GM04503 (cell line): ENCODE measurements around the gene KRT85.

ENCODE experiments used
- DNase-seq: peaks from one replicate; pipeline ENCODE4 v3.0.0-alpha.2; 2012; ENCODE audit warnings: low read depth

The KRT85 gene

DNA sequence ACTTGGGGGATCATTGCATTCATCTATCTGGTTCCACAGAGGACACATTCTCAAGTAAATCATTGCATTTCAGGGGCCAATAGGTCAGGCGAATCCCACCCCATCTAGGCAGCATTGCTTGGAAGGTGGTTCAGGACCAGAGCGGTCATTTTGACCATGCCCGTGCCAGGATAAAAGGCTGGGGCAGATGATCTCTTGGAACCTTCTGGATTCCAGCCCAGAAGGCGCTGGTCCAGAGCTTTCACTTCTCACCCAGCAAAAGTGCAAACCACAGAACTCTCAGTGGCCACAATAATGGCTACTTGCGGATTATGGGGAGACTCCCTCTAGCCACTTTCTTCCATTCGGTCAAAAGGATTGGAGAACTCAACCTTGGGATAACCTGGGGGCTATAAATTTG lies 595 bp upstream of the KRT85 start:
- no peak for DNase-seq

GRCh38 chr12:52364901-52365489 lies 2.3 kb downstream of the KRT85 start:
- no peak for DNase-seq

GRCh38 chr12:52364061-52364460 lies 3.2 kb downstream of the KRT85 start:
- no peak for DNase-seq

DNA sequence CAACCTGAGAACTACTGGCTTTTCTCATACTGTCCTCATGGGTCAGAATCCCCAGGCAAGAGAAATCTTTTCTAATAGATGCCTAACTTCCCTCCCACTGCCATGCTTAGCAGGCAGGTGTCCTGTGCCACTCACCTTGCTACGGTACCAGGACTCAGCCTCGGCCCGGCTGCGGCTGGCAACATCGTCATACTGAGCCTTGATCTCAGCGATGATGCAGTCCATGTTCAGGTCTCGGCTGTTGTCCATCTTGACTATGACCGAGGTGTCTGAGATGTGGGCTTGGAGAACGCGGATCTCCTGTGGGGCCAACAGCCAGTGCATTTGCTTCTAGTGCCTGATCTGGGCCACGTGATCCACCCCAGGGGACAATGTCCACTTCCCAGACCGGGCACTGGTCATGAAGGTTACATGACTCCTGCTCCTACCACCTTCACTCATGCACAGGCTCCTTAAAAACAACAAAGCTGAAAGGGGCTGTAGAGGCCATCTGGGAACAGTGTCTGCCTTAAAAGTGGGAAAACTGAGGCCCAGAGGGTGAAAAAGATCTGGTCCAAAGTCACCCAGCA lies 4.1 kb downstream of the KRT85 start:
- no peak for DNase-seq

DNA sequence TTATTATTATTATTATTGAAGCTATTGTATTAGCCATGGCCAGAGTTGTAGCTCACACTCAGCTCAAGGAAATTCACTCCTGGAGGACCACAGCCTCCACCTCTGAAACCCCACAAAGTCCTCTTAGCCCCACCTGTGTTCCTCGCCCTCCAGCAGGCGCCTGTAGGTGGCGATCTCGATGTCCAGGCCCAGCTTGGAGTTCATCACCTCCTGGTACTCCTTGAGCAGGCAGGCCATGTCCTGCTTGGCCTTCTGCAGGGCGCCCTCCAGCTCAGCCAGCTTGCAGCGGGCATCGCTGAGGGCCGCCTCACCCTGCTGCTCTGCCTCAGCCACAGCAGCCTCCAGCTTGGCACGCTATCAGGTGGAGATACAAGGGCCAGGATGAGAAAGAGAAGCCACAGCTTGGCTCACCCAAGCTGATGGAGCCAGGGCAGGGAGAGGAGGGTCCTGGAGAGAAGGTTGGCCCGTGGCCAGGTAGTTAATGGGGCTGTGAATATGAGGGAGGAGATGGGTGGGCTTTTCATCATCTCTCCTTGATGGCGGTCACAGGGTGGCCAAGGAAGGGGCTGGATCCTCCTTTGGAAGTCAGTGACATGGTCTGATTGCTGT lies 5.1 kb downstream of the KRT85 start:
- DNase-seq: no peak

DNA sequence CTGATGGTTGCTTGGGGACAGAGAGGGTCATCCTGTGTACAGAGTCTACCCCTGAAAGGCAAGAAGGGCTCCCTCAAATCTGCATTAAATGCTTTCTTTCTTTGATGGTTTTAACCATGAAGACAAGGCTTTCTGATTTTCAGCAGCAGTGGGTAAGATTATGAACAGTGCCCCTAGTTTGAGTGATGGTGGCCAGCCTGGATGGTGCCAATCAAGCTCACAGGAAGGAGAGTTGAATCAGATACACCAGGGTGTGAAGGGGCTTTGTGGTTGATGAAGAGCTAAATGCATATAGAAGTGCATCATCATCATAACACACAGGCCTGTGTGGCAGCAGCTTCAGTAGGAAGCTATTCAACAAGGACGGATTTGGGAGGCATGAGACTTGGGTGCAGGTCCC lies 5.7 kb downstream of the KRT85 start:
- no peak for DNase-seq

GRCh38 chr12:52360663-52361271 lies 6.5 kb downstream of the KRT85 start:
- DNase-seq: no peak

- no peak for DNase-seq
These were observed 7.1 kb downstream of the KRT85 start for GRCh38 chr12:52360106-52360662.

- no peak for DNase-seq
These were observed 7.6 kb downstream of the KRT85 start for GRCh38 chr12:52359621-52360061.

DNA sequence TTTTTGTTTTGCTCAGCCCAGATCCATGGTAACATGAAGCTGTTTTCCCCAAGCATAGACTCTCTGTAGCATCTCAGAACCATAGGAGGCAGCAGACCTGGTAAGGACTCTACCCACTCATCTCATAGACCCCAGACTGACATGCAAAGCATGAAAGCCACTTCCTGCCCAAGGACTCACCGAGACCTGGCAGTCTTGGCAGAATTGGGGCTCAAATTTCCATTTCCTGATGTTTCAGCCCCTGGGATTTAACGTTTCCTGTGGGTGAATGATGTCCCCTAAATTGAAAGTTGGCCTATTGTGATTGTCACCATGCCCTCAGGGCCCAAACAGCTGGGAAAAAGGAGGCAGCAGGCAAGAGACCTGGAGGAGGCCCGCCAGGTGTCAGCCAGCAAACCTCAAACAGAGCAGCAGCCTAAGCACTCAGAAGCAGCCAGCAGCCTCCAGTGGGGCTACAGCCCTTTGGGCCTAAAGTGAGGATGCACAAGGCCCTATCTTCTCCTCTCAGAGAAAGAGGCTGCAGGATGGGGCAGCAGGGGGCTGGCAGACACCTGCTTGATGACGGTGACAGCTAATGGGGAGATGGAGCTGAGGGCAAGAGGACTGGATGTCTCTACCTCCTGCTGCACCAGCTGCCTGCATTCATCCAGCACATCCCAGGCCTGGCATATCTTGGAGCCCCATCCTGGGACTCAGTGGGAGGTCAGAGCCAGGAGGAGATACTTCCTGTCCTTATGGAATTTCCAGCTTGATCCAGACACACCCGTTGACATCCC lies 8.5 kb downstream of the KRT85 start:
- no peak for DNase-seq

- no peak for DNase-seq
These were observed 10.3 kb downstream of the KRT85 start for GRCh38 chr12:52356762-52357580.

GRCh38 chr12:52356031-52356761 lies 11.1 kb downstream of the KRT85 start:
- no peak for DNase-seq

- DNase-seq: no peak
These were observed 12.1 kb downstream of the KRT85 start for GRCh38 chr12:52355176-52355575.

DNA sequence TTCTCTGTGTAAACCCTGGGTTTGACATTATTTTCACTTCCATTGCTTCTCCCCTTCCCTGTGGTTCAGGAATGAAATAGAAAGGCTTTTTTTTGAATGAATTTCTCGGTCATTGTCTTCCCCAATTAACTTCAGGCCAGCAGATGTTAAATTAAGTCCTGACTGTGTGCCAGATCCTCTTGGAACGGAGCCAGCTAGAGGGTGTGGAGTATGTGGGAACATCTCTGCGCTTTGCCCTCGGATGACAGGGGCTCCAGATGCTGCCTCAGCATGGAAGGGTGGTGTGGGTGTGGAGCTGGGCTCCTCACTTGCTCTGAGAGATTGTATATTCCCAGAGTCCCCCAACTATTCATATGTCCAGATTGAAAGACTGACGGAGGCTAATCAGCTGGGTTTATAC lies 13.1 kb downstream of the KRT85 start:
- no peak for DNase-seq

- DNase-seq: no peak
These were observed 13.5 kb downstream of the KRT85 start for GRCh38 chr12:52353766-52354165.

DNA sequence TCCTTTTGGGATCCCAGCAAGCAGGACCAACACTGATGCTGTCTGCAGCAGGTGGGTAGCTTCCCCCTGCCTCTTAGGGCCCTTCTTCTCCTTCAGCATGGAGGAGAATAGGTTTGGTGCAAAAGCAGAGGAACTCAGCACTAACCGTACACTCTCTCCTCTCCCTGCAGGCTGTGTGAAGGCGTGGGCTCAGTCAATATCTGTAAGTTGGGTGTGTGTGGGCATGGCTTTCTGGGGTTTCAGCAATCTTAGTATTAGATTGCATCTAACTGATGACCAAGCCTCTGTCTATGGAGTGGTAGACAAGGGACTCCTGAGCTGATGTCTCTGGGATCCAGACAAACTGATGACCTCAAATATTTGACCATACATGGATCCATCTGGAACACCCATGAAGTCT lies 14.3 kb downstream of the KRT85 start:
- DNase-seq: no peak

- no peak for DNase-seq
These were observed 15.9 kb downstream of the KRT85 start for GRCh38 chr12:52351196-52352059.

DNA sequence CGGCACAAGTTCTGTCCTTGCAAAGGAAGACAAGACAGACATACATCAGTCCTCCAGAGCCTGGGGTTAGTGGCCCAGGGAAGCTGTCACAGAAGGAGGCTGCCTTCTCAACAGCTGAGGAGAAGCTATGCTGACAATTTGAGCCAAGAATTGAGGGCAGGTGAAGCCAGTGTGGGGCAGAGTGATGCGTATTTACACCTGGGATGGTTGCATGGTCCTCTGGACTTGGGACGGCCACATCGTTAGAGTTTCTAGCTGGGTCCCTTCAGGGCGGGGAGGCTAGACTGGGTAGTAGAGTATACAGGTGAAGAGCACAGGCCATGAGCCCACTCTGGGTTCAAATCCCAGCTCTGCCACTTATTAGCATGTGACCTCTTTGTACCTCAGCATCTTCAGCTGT lies 16.5 kb downstream of the KRT85 start:
- no peak for DNase-seq

- DNase-seq: no peak
These were observed 17.2 kb downstream of the KRT85 start for GRCh38 chr12:52350021-52350620.
